Measurements from ENCODE around the gene DHRS4L2.
"Not testable (repeated sequence)": the region's sequence is repeated elsewhere in the genome, so short reads cannot be mapped to it uniquely, and the experiment has no call there.

DHRS4L2 gene

DNA sequence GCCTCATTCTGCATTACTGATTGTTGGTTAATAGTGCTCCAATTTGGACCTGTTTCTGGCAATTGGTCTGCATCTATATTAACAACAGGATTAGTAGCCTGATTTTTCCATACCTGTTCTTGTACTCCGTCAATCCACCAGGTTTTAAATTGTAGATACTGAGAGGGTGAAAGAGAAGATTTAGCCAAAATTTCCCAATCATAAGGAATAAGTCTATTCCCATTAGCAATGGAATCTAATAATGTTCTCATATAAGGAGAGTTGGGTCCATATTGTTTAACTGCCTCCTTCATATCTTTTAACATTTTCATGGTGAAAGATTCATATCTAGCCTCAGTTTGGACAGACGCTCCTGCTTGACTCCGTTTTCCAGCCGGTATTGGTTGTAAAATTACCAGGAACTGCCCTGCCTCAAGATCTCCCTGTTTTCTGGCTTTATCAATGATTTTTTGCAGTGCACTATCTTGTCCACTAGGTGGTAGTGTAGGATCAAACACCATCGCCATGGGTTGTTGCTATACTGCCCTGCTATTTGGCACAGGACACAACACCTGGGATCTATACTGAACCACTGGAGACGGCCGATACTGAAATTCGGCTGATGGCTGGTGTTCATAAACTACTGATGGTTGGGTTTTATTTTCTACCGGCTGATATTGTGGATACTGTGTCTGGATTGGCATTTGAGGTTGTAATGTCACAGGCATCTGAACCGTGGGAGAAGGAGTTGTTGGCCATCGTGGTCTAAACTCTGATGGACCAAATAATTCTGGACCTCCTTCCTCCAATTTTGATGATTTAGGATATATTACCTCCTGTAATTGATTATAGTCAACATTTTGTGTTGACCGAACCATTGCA, 25.2 kb downstream of the DHRS4L2 start:
- Histone ChIP-seq H3K36me3 (ENCODE audit: insufficient read depth, insufficient read length, low read length) (no peaks in the 10 kb centered on the region), H3K4me1 (ENCODE audit: insufficient read depth, insufficient read length) (no peaks in the 10 kb centered on the region), H3K9me3 (ENCODE audit: insufficient read depth, low read length) (no peaks in the 10 kb centered on the region; the same call in 1 of the 2 replicates), H3K4me3 (ENCODE audit: insufficient read length, low read depth) (no peak overlapping the region), H3K9ac (ENCODE audit: insufficient read length, low read depth) (no peak overlapping the region), H3K27me3 (ENCODE audit: insufficient read depth, insufficient read length) (no peaks in the 10 kb centered on the region)
- TF ChIP-seq YY1 (IDR thresholded peaks at IDR 0.05; ENCODE audit: insufficient read depth, insufficient read length) (no peak), ZNF274 (IDR thresholded peaks at IDR 0.05; ENCODE audit: low read depth, low read length) (no peak), SUZ12 (IDR thresholded peaks at IDR 0.05; ENCODE audit: extremely low read depth, insufficient read depth, insufficient read length) (no peak)
- DNase-seq (ENCODE audit: low read depth, low spot score), result peak; percentile 43

DNA sequence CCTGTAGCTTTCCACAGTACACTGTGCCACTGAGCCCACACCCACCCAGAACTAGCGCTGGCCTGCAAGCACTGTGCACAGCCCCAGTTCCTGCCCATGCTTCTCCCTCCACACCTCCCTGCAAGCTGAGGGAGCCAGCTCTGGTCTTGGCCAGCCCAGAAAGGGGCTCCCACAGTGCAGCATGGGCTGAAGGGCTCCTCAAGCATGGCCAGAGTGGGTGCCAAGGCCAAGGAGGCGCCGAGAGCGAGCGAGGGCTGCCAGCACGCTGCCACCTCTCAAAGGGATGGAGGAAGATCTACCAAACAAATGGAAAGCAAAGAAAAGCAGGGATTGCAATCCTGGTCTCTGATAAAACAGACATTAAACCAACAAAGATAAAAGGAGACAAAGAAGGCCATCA, 27.0 kb downstream of the DHRS4L2 start:
- DNase-seq (ENCODE audit: low read depth, low spot score); H3K36me3 ChIP-seq (ENCODE audit: insufficient read depth, insufficient read length, low read length); H3K9ac ChIP-seq (ENCODE audit: insufficient read length, low read depth); H3K4me3 ChIP-seq (ENCODE audit: insufficient read length, low read depth); H3K9me3 ChIP-seq (ENCODE audit: insufficient read depth, low read length); H3K4me1 ChIP-seq (ENCODE audit: insufficient read depth, insufficient read length); H3K27me3 ChIP-seq (ENCODE audit: insufficient read depth, insufficient read length): not testable (repeated sequence)

DNA sequence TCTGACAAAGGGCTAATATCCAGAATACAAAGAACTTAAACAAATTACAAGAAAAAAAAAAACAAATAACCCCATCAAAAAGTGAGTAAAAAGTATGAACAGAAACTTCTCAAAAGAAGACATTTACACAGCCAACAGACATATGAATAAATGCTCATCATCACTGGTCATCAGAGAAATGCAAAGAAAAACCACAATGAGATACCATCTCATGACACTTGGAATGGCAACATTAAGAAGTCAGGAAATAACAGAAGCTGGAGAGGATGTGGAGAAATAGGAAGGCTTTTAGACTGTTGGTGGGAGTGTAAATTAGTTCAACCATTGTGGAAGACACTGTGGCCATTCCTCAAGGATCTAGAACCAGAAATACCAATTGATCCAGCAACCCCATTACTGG, 30.2 kb downstream of the DHRS4L2 start:
- DNase-seq (ENCODE audit: low read depth, low spot score); H3K9ac ChIP-seq (ENCODE audit: insufficient read length, low read depth); H3K36me3 ChIP-seq (ENCODE audit: insufficient read depth, insufficient read length, low read length); H3K9me3 ChIP-seq (ENCODE audit: insufficient read depth, low read length); H3K4me3 ChIP-seq (ENCODE audit: insufficient read length, low read depth); H3K4me1 ChIP-seq (ENCODE audit: insufficient read depth, insufficient read length); H3K27me3 ChIP-seq (ENCODE audit: insufficient read depth, insufficient read length): not testable (repeated sequence)

- not testable (repeated sequence) for H3K36me3 ChIP-seq (ENCODE audit: insufficient read depth, insufficient read length, low read length); DNase-seq (ENCODE audit: low read depth, low spot score); H3K27me3 ChIP-seq (ENCODE audit: insufficient read depth, insufficient read length); H3K4me3 ChIP-seq (ENCODE audit: insufficient read length, low read depth); H3K9me3 ChIP-seq (ENCODE audit: insufficient read depth, low read length); H3K9ac ChIP-seq (ENCODE audit: insufficient read length, low read depth); H3K4me1 ChIP-seq (ENCODE audit: insufficient read depth, insufficient read length)
These were observed 31.2 kb downstream of the DHRS4L2 start for GRCh38 chr14:24019944-24020343.

DNA sequence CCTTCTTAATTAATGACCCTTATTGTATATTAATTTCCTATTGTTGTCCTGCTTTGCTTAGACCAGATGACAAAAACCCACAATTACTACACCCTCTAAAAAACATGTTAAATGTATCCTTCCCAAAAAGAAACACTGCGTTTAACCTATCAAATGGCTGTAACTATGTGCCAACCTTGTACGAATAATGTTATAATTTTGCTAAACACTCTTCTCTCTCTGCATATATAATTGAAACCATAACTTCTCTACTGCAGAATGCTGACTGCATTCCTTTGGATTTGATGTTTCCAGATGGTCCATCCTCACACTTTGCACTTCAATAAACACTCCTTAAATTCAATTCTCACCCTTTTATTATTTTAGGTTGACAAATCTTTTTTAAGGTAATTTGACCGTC, 31.8 kb downstream of the DHRS4L2 start:
- DNase-seq (ENCODE audit: low read depth, low spot score); H3K4me3 ChIP-seq (ENCODE audit: insufficient read length, low read depth); H3K9me3 ChIP-seq (ENCODE audit: insufficient read depth, low read length); H3K4me1 ChIP-seq (ENCODE audit: insufficient read depth, insufficient read length); H3K27me3 ChIP-seq (ENCODE audit: insufficient read depth, insufficient read length); H3K9ac ChIP-seq (ENCODE audit: insufficient read length, low read depth); H3K36me3 ChIP-seq (ENCODE audit: insufficient read depth, insufficient read length, low read length): not testable (repeated sequence)

DNA sequence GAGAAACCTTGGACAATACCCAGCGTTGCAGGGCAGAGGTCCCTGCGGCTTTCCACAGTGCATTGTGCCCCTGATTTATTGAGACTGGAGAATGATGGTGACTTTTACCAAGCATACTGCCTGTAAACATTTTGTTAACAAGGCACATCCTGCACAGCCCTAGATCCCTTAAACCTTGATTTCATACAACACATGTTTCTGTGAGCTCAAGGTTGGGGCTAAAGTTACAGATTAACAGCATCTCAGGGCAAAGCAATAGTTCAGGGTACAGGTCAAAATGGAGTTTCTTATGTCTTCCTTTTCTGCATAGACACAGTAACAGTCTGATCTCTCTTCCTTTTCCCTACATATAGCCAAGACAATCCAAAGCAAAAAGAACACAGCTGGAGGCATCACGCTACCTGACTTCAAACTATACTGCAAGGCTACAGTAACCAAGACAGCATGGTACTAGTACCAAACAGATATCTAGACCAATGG, 36.2 kb downstream of the DHRS4L2 start:
- H3K4me3 ChIP-seq (ENCODE audit: insufficient read length, low read depth); H3K9ac ChIP-seq (ENCODE audit: insufficient read length, low read depth); DNase-seq (ENCODE audit: low read depth, low spot score); H3K9me3 ChIP-seq (ENCODE audit: insufficient read depth, low read length); H3K36me3 ChIP-seq (ENCODE audit: insufficient read depth, insufficient read length, low read length); H3K4me1 ChIP-seq (ENCODE audit: insufficient read depth, insufficient read length); H3K27me3 ChIP-seq (ENCODE audit: insufficient read depth, insufficient read length): not testable (repeated sequence)

GRCh38 chr14:24029687-24030086, 41.0 kb downstream of the DHRS4L2 start:
- not testable (repeated sequence) for H3K9ac ChIP-seq (ENCODE audit: insufficient read length, low read depth); H3K4me1 ChIP-seq (ENCODE audit: insufficient read depth, insufficient read length); DNase-seq (ENCODE audit: low read depth, low spot score); H3K27me3 ChIP-seq (ENCODE audit: insufficient read depth, insufficient read length); H3K4me3 ChIP-seq (ENCODE audit: insufficient read length, low read depth); H3K36me3 ChIP-seq (ENCODE audit: insufficient read depth, insufficient read length, low read length)
- peaks cover 13% of the 10 kb centered on the region; the same call in 1 of the 2 replicates for H3K9me3 ChIP-seq (ENCODE audit: insufficient read depth, low read length)

- H3K36me3 ChIP-seq (ENCODE audit: insufficient read depth, insufficient read length, low read length); DNase-seq (ENCODE audit: low read depth, low spot score); H3K4me1 ChIP-seq (ENCODE audit: insufficient read depth, insufficient read length); H3K4me3 ChIP-seq (ENCODE audit: insufficient read length, low read depth); H3K9ac ChIP-seq (ENCODE audit: insufficient read length, low read depth); H3K27me3 ChIP-seq (ENCODE audit: insufficient read depth, insufficient read length): not testable (repeated sequence)
- peaks cover 13% of the 10 kb centered on the region; the same call in 1 of the 2 replicates for H3K9me3 ChIP-seq (ENCODE audit: insufficient read depth, low read length)
These were observed 42.6 kb downstream of the DHRS4L2 start for GRCh38 chr14:24031331-24031730.
